PC-3 (cell line): Measurements from ENCODE around the gene UVSSA. TPM values are rescaled to one million over a fixed set of nuclear protein-coding genes. Genes with fewer than 3 reads are reported as not detected.

Experiments used
- ATAC-seq: fragments of 200-7000 bp; cut with Tn5 transposase; 2 replicates; pipeline ENCODE4 v1.9.1; 2020; ENCODE audit warnings: mild to moderate bottlenecking, moderate library complexity
- BruUV-seq: library from RNA; stranded (reverse); fragments of 400-500 nt; replicated peaks from 2 replicates; lab custom pipeline; 2021; lab: Mats Ljungman, UMichigan
- CTCF ChIA-PET: fragments of 300-600 bp; sonication (Branson Sonifier 250); formaldehyde crosslinking; loops from one replicate; lab custom pipeline; 2022; ENCODE audit warnings: antibody characterized with exemption; lab: Charles Lee
- POLR2A ChIA-PET: fragments of 300-600 bp; sonication (Branson Sonifier 250); formaldehyde crosslinking; loops from one replicate; lab custom pipeline; 2022; ENCODE audit warnings: antibody characterized with exemption; ENCODE audit not compliant: unreplicated experiment; lab: Charles Lee
- DNase-seq: peaks from one replicate; pipeline ENCODE4 v3.0.0-alpha.2; 2015
- H2AFZ ChIP-seq: fragments of 300-600 bp; sonication (generic); 2 replicates; pipeline ENCODE4 v1.6.0; 2016; ENCODE audit warnings: antibody characterized with exemption, low read length
- H3F3A ChIP-seq: fragments of 300-600 bp; sonication (generic); one replicate; pipeline ENCODE4 v1.6.0; 2017; ENCODE audit warnings: antibody characterized with exemption, low read length, control low read depth, mild to moderate bottlenecking; ENCODE audit not compliant: unreplicated experiment
- H3K27ac ChIP-seq: fragments of 300-600 bp; sonication (generic); 2 replicates; pipeline ENCODE4 v1.5.1; 2016; ENCODE audit warnings: mild to moderate bottlenecking, low read length
- H3K27me3 ChIP-seq: fragments of 300-600 bp; sonication (generic); 2 replicates; pipeline ENCODE4 v1.6.1; 2016; ENCODE audit warnings: low read length, mixed read lengths
- H3K36me3 ChIP-seq: fragments of 300-600 bp; sonication (generic); 2 replicates; pipeline ENCODE4 v1.6.1; 2016; ENCODE audit warnings: low read depth, mixed run types, low read length, mixed read lengths
- H3K4me1 ChIP-seq: fragments of 300-600 bp; sonication (generic); 2 replicates; pipeline ENCODE4 v1.5.1; 2016; ENCODE audit warnings: low read length; ENCODE audit not compliant: insufficient read depth
- H3K4me2 ChIP-seq: fragments of 300-600 bp; sonication (generic); 2 replicates; pipeline ENCODE4 v1.6.0; 2016; ENCODE audit warnings: low read length
- H3K4me3 ChIP-seq: fragments of 300-600 bp; sonication (generic); 2 replicates; pipeline ENCODE4 v1.5.1; 2016; ENCODE audit warnings: mild to moderate bottlenecking, low read length, mixed read lengths
- H3K79me2 ChIP-seq: fragments of 300-600 bp; sonication (generic); 2 replicates; pipeline ENCODE4 v1.6.1; 2017; ENCODE audit warnings: low read length, mixed read lengths
- H3K9ac ChIP-seq: fragments of 300-600 bp; sonication (generic); 2 replicates; pipeline ENCODE4 v1.6.0; 2016; ENCODE audit warnings: mild to moderate bottlenecking, low read length
- H3K9me2 ChIP-seq: fragments of 300-600 bp; sonication (generic); replicated peaks from 2 replicates; pipeline ENCODE4 v1.6.1; 2016; ENCODE audit warnings: mixed run types, low read length, mixed read lengths
- H3K9me3 ChIP-seq: fragments of 300-600 bp; sonication (generic); 2 replicates; pipeline ENCODE4 v1.6.1; 2016; ENCODE audit warnings: low read length, mixed read lengths
- H4K20me1 ChIP-seq: fragments of 300-600 bp; sonication (generic); 2 replicates; pipeline ENCODE4 v1.6.1; 2016; ENCODE audit warnings: low read length, mixed read lengths
- EZH2 ChIP-seq: fragments of 300-600 bp; sonication (generic); IDR thresholded peaks from one replicate; pipeline ENCODE4 v1.6.1; 2017; ENCODE audit warnings: antibody characterized with exemption, mild to moderate bottlenecking, low read length; ENCODE audit not compliant: unreplicated experiment
- EZH2phosphoT487 ChIP-seq: fragments of 300-600 bp; sonication (generic); IDR thresholded peaks from 2 replicates; pipeline ENCODE4 v1.6.1; 2018; ENCODE audit warnings: mild to moderate bottlenecking, antibody characterized with exemption, low read length, borderline replicate concordance
- intact Hi-C: fragments of 100-400 bp; cut with micrococcal nuclease; formaldehyde crosslinking; loops from 2 replicates; pipeline ENCODE4 v1.9.0; 2023
- total RNA-seq: library from RNA; depleted of rRNA; stranded (reverse); fragments of >200 nt; gene quantifications from 2 replicates; pipeline ENCODE4 v1.2.3, GENCODE V29; 2014
- TF ChIP-seq, protein P1 (sequence below): fragments of 300-600 bp; sonication (generic); conservative IDR thresholded peaks from 2 replicates; pipeline ENCODE4 v1.5.1; 2017; ENCODE audit warnings: antibody characterized with exemption, low read depth, mild to moderate bottlenecking, low read length

The UVSSA gene
- total RNA-seq, 1 experiment from 2014 or later = 6.2 TPM

DNA sequence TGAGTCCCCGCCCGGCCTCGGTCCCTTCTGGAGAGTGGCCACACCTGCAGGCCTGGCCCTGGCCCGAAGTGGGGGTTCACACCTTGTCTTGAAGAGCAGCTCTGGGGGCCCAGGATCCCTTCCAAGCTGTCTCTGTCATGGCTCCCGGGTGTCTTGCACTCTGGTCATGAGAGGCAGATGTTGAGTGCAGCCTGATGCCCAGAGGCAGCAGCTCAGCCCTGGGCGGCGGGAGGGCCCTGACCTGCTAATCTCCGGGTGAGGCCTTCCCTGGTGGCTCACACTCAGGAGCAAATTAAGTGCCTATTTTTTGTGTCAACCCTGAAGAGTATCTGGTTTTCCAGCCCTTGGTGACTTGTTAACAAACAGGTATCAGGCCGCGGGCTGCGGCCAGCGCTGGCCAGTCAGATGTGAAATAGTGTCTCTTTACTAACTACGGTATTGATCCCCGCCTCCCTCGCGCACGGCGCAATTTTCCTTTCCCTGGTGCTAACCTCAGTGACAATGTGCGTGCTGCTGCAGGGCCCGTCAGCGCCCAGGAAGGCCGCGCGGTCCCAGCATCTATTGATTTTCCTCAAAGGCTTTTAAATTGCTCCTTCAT, 35.0 kb downstream of the UVSSA start:
- DNase-seq = no peak
- Histone ChIP-seq H3K9me3 (no peaks in the 10 kb centered on the region), H3K9me2 (no peaks in the 10 kb centered on the region), H3K79me2 (no peaks in the 10 kb centered on the region), H3K4me1 (no peaks in the 10 kb centered on the region), H3K36me3 (no peaks in the 10 kb centered on the region), H3F3A (no peaks in the 10 kb centered on the region), H3K27ac (no peak overlapping the region), H3K9ac (no peak overlapping the region), H3K4me2 (no peak overlapping the region), H2AFZ (no peak overlapping the region), H3K27me3 (no peaks in the 10 kb centered on the region), H3K4me3 (no peak overlapping the region), H4K20me1 (no peaks in the 10 kb centered on the region)
- no TSS peak for BruUV-seq
- ChIA-PET CTCF (no interaction called here), POLR2A (no interaction called here)
- intact Hi-C loops = no loop called here
- no peak for TF ChIP-seq EZH2phosphoT487
- TF ChIP-seq, protein P1, sequence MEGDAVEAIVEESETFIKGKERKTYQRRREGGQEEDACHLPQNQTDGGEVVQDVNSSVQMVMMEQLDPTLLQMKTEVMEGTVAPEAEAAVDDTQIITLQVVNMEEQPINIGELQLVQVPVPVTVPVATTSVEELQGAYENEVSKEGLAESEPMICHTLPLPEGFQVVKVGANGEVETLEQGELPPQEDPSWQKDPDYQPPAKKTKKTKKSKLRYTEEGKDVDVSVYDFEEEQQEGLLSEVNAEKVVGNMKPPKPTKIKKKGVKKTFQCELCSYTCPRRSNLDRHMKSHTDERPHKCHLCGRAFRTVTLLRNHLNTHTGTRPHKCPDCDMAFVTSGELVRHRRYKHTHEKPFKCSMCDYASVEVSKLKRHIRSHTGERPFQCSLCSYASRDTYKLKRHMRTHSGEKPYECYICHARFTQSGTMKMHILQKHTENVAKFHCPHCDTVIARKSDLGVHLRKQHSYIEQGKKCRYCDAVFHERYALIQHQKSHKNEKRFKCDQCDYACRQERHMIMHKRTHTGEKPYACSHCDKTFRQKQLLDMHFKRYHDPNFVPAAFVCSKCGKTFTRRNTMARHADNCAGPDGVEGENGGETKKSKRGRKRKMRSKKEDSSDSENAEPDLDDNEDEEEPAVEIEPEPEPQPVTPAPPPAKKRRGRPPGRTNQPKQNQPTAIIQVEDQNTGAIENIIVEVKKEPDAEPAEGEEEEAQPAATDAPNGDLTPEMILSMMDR = no peak
- ATAC-seq = no peak

DNA sequence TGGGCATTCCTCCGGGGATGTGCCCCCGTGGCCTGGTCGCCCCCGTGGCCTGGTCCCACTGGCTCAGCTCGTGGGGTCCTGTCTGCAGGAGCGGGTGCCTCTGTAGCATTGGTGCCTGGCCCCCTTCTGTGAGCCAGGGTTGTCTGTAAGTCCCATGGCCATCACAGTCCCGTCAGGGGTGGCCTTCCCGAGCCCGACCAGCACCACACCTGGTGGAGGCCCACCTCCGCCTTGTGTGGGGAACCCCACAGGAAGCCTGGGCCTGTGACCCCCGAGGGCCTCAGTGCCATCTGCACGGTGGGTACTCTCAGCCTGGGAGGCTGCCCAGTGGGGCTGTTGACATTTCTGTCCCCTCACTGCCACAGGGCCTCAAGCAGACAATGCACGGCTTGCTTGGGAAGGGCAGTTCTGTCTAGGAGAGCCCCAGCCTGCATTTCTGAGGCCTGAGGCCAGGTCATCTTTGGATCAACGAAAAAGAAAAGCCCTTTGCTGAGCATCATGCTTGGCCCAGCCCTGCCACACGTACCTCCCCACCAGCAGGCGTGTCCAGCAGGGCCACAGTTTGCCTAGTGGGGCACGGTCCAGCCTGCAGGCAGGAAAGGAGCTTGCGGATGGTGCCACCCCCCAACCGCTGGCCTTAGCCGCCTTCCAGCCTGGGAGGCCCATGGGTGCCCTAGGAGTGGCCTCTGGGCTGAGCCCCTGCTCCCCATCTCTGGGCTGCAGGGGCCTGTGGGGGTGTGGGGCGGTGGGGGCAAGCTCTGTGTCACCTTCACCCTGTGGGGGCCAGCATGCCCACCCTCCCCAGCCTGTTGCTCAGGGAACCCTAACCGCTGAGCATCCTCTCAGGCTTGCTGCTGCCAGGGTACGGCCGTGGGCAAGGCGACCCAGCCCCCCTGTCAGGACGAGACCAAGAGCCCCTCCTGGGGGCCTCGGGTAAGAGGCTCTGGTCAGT, 36.0 kb downstream of the UVSSA start:
- no peaks in the 10 kb centered on the region for H3K9me2 ChIP-seq
- no peaks in the 10 kb centered on the region for H3K79me2 ChIP-seq
- DNase-seq (no peak), ATAC-seq (no peak)
- H3K27me3 ChIP-seq = no peaks in the 10 kb centered on the region
- H3K9ac ChIP-seq = no peak overlapping the region
- H3K27ac ChIP-seq = no peak overlapping the region
- H3K9me3 ChIP-seq = no peaks in the 10 kb centered on the region
- H3K36me3 ChIP-seq = no peaks in the 10 kb centered on the region
- BruUV-seq = no TSS peak
- POLR2A ChIA-PET = no interaction called here
- CTCF ChIA-PET = no interaction called here
- H4K20me1 ChIP-seq = no peaks in the 10 kb centered on the region
- intact Hi-C loops = no loop called here
- H2AFZ ChIP-seq = no peak overlapping the region
- H3K4me3 ChIP-seq = no peak overlapping the region
- H3F3A ChIP-seq = no peaks in the 10 kb centered on the region
- no peak for TF ChIP-seq EZH2
- no peak for TF ChIP-seq EZH2phosphoT487
- TF ChIP-seq, protein P1 = no peak
- H3K4me1 ChIP-seq = no peaks in the 10 kb centered on the region
- H3K4me2 ChIP-seq = no peak overlapping the region
